Measurements from ENCODE around the gene WNK2.

WNK2 gene

DNA sequence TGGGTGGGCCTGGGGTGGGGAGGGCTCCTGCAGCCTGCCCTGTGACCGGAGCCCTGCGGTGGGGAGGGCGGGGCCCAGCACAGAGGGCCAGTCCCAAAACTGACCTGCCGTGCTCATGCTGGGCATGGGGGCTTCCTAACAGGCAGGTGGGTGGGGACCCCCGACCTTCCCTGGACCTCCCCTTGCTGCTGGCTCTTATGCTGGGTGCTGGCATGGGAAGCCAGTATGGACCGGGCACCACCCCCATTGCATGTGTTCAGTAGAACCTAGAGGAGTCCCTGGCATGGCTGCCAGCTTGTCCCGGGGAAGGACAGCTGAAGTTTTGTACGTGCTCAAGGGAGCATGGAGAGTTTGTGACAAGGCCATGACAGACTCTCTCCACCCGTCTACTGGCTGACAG, 37.1 kb downstream of the WNK2 start:
- FAIRE-seq (no peak), DNase-seq (ENCODE audit: insufficient read length, low spot score) (no peak)
- TF ChIP-seq, protein P1, sequence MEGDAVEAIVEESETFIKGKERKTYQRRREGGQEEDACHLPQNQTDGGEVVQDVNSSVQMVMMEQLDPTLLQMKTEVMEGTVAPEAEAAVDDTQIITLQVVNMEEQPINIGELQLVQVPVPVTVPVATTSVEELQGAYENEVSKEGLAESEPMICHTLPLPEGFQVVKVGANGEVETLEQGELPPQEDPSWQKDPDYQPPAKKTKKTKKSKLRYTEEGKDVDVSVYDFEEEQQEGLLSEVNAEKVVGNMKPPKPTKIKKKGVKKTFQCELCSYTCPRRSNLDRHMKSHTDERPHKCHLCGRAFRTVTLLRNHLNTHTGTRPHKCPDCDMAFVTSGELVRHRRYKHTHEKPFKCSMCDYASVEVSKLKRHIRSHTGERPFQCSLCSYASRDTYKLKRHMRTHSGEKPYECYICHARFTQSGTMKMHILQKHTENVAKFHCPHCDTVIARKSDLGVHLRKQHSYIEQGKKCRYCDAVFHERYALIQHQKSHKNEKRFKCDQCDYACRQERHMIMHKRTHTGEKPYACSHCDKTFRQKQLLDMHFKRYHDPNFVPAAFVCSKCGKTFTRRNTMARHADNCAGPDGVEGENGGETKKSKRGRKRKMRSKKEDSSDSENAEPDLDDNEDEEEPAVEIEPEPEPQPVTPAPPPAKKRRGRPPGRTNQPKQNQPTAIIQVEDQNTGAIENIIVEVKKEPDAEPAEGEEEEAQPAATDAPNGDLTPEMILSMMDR (IDR thresholded peaks at IDR 0.05; ENCODE audit: insufficient read depth, missing control alignments): no peak

DNA sequence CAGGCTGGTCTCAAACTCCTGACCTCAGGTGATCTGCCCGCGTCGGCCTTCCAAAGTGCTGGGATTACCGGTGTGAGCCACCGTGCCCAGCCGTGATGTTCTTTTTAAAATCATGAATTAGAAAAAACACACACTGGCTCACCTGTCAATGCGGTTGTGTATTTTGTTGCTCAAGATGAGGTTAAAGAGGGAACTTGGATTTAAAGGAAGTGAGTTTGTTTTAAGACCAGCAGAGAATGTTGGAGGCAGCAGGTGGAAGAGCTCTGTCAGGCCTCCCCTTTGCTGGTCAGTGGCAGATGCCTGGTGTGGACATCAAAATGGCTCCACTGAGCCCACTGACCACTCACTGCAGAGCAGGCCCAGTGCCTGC, 38.9 kb downstream of the WNK2 start:
- DNase-seq (ENCODE audit: insufficient read length, low spot score): no peak
- FAIRE-seq: no peak
- TF ChIP-seq, protein P1 (IDR thresholded peaks at IDR 0.05; ENCODE audit: insufficient read depth, missing control alignments): no peak

DNA sequence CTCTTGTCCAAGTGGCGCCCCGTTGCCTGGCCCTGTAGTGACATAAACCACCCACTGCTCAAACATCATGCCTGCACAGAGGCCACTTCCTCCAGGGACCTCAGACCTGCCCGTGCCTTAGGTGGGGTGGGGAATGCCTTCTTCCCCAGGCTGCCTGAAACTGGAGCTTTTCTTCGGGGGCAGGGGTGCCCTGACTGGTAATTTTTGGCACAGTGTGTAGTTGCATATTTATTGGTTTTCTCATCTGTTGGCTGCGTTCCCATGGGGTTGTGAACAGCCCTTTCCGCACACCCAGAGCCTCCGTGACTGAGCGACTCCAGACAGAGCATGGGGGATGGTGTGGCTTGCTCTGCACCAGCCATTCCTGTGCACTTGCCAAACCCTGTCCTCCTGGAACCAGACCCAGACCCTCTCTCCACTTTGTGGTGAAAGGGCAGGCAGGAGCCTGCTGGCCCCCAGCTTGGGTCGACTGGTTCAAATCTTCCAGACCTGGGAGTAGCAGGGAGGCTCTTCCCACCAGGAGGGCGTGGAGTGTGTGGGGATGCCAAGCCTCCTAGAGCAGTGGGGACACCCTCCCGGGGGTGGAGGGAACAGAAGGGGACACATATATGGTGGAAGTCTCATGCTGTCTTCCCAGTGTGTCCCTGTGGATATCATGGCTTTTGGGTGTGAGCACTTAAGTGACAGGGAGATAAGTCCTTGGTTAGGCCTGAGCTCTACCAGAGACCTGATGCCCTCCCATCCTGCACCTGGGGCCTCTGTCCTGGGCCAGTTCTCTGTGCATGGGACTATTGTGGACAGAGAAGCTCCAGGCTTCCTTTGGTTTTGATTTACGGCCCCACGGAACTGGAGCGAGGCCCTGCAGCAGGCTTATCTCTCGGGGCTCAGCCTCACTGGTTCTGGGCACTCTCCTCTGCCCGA, 39.6 kb downstream of the WNK2 start:
- TF ChIP-seq, protein P1 (IDR thresholded peaks at IDR 0.05; ENCODE audit: insufficient read depth, missing control alignments): no peak
- no peak for FAIRE-seq
- DNase-seq (ENCODE audit: insufficient read length, low spot score): no peak

DNA sequence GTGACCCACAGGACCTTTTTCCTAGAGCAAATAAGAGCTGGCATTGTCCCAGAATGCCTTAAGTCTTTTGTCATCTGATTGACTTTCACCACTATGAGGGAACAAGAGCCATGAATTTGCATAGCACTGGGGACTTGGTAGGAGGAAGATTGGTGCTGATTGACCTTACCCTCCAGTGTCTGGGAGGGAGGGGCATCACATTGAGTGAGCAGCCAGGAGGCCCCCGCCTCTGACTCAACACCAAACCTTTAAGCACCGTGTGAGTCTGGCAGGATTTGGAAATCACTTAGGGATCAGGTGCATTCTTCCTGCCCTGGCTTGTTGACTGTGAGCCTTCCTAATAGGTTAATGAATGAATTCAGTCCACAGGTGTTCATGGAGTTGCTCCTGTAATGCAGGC, 40.7 kb downstream of the WNK2 start:
- DNase-seq (ENCODE audit: insufficient read length, low spot score) (no peak), FAIRE-seq (no peak)
- TF ChIP-seq, protein P1 (IDR thresholded peaks at IDR 0.05; ENCODE audit: insufficient read depth, missing control alignments): no peak

DNA sequence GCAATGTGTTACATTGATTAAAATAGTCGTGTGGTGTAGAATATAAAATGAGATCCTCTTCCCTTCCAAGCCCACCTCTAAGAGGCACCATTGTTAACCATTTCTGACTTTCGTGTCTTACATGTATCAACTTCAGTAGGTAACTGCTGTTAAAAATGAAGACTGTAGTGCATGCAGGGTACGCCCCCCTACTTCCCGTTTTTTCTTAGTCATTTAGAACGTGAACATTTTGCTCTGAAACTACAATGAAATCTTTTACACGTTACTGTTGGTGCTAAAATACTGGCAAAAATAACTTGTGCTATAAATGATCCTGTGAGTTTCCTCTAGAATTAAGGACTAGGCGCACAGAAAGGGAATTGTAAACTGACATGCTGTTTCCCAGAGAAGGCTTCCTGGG, 41.5 kb downstream of the WNK2 start:
- FAIRE-seq: no peak

DNA sequence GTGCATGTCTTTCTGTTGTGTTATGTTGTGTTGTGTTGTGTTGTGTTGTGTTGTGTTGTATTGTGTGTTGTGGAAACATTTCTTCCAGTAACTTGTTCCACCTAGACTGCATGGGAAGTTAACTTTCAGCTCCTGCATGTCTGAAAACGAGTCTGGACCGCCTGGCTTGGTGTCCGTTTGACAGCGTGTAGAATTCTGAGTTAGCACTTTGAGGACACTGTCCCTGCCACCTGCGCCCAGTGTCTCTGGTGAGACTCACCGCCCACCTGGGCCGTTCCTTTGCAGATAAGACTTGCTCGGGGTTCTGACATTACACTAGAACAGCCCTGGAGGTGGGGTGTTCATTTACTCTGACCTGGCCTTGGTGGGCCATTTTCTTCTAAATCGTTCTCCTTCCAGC, 42.0 kb downstream of the WNK2 start:
- FAIRE-seq (no peak), DNase-seq (ENCODE audit: insufficient read length, low spot score) (no peak)
- TF ChIP-seq, protein P1 (IDR thresholded peaks at IDR 0.05; ENCODE audit: insufficient read depth, missing control alignments): no peak

More for the DNA sequence above, 41.5 kb downstream of the WNK2 start:
- DNase-seq (ENCODE audit: insufficient read length, low spot score): no peak
- TF ChIP-seq, protein P1 (IDR thresholded peaks at IDR 0.05; ENCODE audit: insufficient read depth, missing control alignments): no peak

DNA sequence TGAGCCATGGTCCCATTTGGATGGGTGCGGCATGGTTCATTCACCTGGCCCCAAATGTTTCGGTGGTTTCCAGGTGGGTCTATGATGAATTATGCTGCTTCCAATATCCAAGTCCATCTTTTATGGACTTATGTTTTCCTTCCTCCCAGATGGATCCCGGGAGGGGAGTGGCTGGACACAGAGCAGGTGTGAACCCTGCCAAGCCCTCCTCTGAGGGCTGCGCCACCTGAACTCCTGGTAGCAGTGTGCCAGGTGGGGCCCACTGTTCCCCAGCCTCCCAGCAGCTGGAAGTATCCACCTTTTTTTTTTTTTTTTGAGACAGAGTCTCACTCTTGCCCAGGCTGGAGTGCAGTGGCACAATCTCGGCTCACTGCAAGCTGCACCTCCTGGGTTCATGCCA, 42.9 kb downstream of the WNK2 start:
- FAIRE-seq (no peak), DNase-seq (ENCODE audit: insufficient read length, low spot score) (no peak)
- TF ChIP-seq, protein P1 (IDR thresholded peaks at IDR 0.05; ENCODE audit: insufficient read depth, missing control alignments): no peak
